Adrenal gland (tissue), 12 donors: Measurements from ENCODE around the gene TAX1BP1. TPM values are rescaled to one million over a fixed set of nuclear protein-coding genes. Genes with fewer than 3 reads are reported as not detected.
A peak's percentile ranks its signal among the peaks of the same experiment; 100 is the strongest.

Source experiments
- DNase-seq, 7 donors: peaks; one replicate each; pipeline ENCODE4 v3.0.0-alpha.2; 2019 to 2020
- H3K27ac ChIP-seq, 5 donors: fragments of 200-600 bp; sonication (generic) in 4 of 5; 1 replicate in 3 of 5; 2 replicates in 2 of 5; pipeline versions ENCODE4 v1.5.1 to v1.8.0; 2016 to 2020; ENCODE audit warnings: mild to moderate bottlenecking in 1 of 5
- H3K27me3 ChIP-seq: fragments of 200-600 bp; 2 replicates; pipeline ENCODE4 v1.8.0; 2021
- H3K36me3 ChIP-seq, 2 donors: fragments of 200-600 bp; replicated peaks in 1 of 2; 1 replicate in 1 of 2; 2 replicates in 1 of 2; pipeline versions ENCODE4 v1.5.1 to v1.8.0; 2018 to 2022
- H3K4me1 ChIP-seq, 2 donors: fragments of 200-600 bp; replicated peaks in 1 of 2; 1 replicate in 1 of 2; 2 replicates in 1 of 2; pipeline versions ENCODE4 v1.5.1 to v1.8.0; 2018 to 2021
- H3K4me3 ChIP-seq, 4 donors: fragments of 200-600 bp; sonication (generic) in 3 of 4; one replicate each; pipeline ENCODE4 v1.5.1; 2016 to 2018
- H3K9me3 ChIP-seq, 3 donors: fragments of 200-600 bp; sonication (generic) in 1 of 3; replicated peaks in 1 of 3; 1 replicate in 2 of 3; 2 replicates in 1 of 3; pipeline versions ENCODE4 v1.5.1 to v1.8.0; 2016 to 2021
- POLR2A ChIP-seq, 2 donors: fragments of 450-650 bp; IDR thresholded peaks; one replicate each; pipeline ENCODE4 v1.6.1; 2017; ENCODE audit warnings: antibody characterized with exemption in 2 of 2, mild to moderate bottlenecking in 2 of 2, moderate library complexity in 1 of 2
- WGBS, 4 donors: extraction: QIAGEN DNeasy Blood & Tissue Kit in 2 of 4; methylation state at CpG; one replicate each; pipeline versions ENCODE4 v1.1.5 to v1.1.7; 2013 to 2017; 5-methylcytosine and 5-hydroxymethylcytosine counted together
- intact Hi-C, 2 donors: fragments of 100-400 bp; cut with DNase I; formaldehyde crosslinking; loops; one replicate each; pipeline versions ENCODE4 v1.14.1 to v1.15.0; 2022 to 2023
- polyA plus RNA-seq, 3 donors: library from polyadenylated mRNA; stranded (reverse); fragments of 200-250 nt in 2 of 3; fragments of 350-450 nt in 1 of 3; fragmentation: Illumina TruSeq in 1 of 3; extraction: RNeasy Lipid Tissue Mini Kit (QIAGEN cat#74804) in 1 of 3; gene quantifications; one replicate each; pipeline ENCODE4 v1.2.3, GENCODE V29; 2013 to 2014
- total RNA-seq, 9 donors: library from RNA; depleted of rRNA in 4 of 9; stranded (reverse); fragments of >200 nt in 4 of 9; fragments of 120-200 nt in 1 of 9; fragmentation: NEBNext Ultra II Directional in 1 of 9; extraction: Animal tissue kit (Norgen Biotek cat#: 25700) in 1 of 9; gene quantifications; one replicate each; pipeline versions ENCODE4 v1.1.0 to v1.2.4, GENCODE V29; 2013 to 2023
- TF ChIP-seq, protein P1 (sequence below), 6 experiments: fragments of 450-650 bp in 4 of 6; fragments of 200-600 bp in 2 of 6; sonication (generic) in 1 of 6; IDR thresholded peaks; 1 replicate in 5 of 6; 2 replicates in 1 of 6; pipeline versions ENCODE4 v1.5.1 to v1.8.0; 2016 to 2021; ENCODE audit warnings: antibody characterized with exemption in 6 of 6, mild to moderate bottlenecking in 2 of 6, moderate library complexity in 1 of 6
- donor health status: healthy with polysubstance abuse.
- donor health status: Bipolar disorder and iron deficiency.
- donor health status: DM: yes; HTN: yes; CAD: no.
- donor health status: DM: no; HTN: no; CAD: no.
- donor health status: DM: no; HTN: no; CAD: no.
- donor health status: DM: yes; HTN: yes; CAD: no.

Gene TAX1BP1
- total and polyA plus RNA-seq, 12 donors = 66.5 to 274 (median 173) TPM

DNA sequence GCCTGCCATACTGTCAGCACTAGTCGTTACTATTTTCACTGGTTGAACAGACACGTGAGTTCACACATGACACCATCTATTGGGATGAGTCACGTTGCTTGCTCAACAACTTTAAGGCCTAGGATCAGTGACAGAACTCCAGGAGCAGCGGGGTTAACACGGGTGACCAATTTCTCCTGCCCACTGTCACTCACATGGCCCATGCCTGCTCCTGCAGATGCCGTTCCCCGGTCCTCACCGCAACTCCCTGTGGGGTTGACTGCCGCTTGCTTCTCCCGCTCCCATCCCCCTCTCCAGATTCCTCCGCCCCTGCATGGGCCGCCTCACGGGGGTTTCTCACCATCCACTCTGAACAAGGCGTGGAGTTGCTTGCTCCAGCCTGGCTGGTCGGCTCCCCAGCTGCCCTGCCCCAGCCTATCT is 128.2 kb downstream of the TAX1BP1 start:
- TF ChIP-seq POLR2A (IDR thresholded peaks at IDR 0.05) = no peak
- Histone ChIP-seq H3K4me3 (no peak overlapping the region), H3K4me1 (peaks cover 29 to 39% of the 10 kb centered on the region in 2 donors), H3K9me3 (no peaks in the 10 kb centered on the region), H3K36me3 (no peaks in the 10 kb centered on the region), H3K27me3 (no peaks in the 10 kb centered on the region), H3K27ac (peak overlapping the region in 1 of 5 donors; percentile 13)
- peak in 1 of 7 donors; percentile 30 for DNase-seq
- WGBS, 4 donors = 87 to 94% (median 92%) methylated on average over 11 to 15 of the region's 15 CpGs
- intact Hi-C loops = no loop called here

DNA sequence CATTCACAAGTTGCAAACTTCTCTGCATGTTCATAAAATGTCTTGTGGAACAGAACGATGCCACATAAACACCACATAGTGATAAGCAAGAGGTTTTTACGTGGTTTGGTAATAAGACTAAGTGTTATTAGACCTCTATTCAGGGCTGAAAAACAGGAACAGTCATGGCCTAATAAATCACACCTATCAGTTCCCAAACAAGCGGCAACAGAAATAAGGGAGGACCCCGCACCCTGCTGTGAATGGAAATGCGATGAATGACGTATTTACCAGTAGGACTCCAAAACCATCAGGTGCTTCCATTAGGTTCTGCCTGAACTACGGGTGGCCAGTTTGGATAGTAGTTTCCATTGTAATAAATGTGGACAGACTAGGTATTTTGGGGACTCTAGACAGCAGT is 129.1 kb downstream of the TAX1BP1 start:
- no peaks in the 10 kb centered on the region for H3K27me3 ChIP-seq
- H3K4me1 ChIP-seq = peaks cover 38 to 39% of the 10 kb centered on the region in 2 donors
- intact Hi-C loops = no loop called here
- no peak overlapping the region for H3K4me3 ChIP-seq
- TF ChIP-seq POLR2A (IDR thresholded peaks at IDR 0.05) = no peak
- TF ChIP-seq, protein P1, sequence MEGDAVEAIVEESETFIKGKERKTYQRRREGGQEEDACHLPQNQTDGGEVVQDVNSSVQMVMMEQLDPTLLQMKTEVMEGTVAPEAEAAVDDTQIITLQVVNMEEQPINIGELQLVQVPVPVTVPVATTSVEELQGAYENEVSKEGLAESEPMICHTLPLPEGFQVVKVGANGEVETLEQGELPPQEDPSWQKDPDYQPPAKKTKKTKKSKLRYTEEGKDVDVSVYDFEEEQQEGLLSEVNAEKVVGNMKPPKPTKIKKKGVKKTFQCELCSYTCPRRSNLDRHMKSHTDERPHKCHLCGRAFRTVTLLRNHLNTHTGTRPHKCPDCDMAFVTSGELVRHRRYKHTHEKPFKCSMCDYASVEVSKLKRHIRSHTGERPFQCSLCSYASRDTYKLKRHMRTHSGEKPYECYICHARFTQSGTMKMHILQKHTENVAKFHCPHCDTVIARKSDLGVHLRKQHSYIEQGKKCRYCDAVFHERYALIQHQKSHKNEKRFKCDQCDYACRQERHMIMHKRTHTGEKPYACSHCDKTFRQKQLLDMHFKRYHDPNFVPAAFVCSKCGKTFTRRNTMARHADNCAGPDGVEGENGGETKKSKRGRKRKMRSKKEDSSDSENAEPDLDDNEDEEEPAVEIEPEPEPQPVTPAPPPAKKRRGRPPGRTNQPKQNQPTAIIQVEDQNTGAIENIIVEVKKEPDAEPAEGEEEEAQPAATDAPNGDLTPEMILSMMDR (IDR thresholded peaks at IDR 0.05) = no peak
- no peaks in the 10 kb centered on the region for H3K36me3 ChIP-seq
- H3K9me3 ChIP-seq = no peaks in the 10 kb centered on the region
- DNase-seq = no peak
- 90 to 97% (median 94%) methylated on average over 7 of the region's 7 CpGs for WGBS, 4 donors
- H3K27ac ChIP-seq = no peak overlapping the region

DNA sequence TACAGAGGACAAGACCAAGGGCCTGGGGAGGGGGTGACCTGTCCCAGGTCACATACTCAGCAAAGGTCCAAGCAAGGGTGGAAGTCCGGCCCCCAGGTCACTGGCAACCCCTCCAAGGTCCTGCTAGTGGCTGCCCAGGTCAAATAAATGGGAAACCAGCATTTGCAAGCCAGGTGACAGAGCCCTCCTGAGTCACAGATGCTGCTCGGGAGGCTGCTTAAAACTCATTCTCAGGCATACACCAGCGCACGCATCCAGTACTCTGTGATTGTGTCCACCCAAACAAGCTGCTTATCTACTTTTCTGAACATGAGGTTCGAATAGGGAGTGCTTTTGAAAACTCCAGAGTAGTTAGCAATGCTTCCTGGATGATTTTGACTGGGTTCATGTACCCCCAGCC is 130.6 kb downstream of the TAX1BP1 start:
- 52 to 70% (median 61%) methylated on average over 5 of the region's 5 CpGs for WGBS, 4 donors
- H3K27me3 ChIP-seq = no peaks in the 10 kb centered on the region
- peak overlapping the region in 4 of 5 donors; percentile 42 to 86 (median 66) for H3K27ac ChIP-seq
- H3K4me1 ChIP-seq = peaks cover 45 to 49% of the 10 kb centered on the region in 2 donors
- peak in 4 of 7 donors; percentile 34 to 64 (median 49) for DNase-seq
- TF ChIP-seq POLR2A (IDR thresholded peaks at IDR 0.05) = no peak
- TF ChIP-seq, protein P1 (IDR thresholded peaks at IDR 0.05) = no peak
- no peaks in the 10 kb centered on the region for H3K9me3 ChIP-seq
- intact Hi-C loops = no loop called here
- H3K4me3 ChIP-seq = no peak overlapping the region
- H3K36me3 ChIP-seq = no peaks in the 10 kb centered on the region

DNA sequence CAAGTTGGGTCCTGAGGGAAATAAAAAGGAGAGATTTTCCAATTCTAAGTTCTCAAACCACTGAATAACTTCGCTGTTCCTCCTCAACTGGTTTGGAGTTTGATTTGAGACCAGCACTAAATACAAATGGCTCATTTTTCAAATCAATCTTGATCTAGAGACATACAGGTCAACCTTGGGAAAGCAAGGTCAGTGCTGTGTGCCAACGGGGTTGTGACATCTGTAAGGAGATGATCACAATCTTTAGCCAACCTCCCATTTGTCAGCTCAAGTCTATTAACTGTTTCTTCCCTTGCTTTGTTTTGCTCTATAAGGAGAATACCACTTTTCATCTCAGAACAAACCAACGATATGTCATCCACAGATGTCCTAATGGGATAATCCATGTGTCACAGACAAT is 131.1 kb downstream of the TAX1BP1 start:
- Histone ChIP-seq H3K27ac (peak overlapping the region; percentile 13 to 86 (median 53)), H3K36me3 (no peaks in the 10 kb centered on the region), H3K4me1 (peaks cover 45 to 49% of the 10 kb centered on the region in 2 donors), H3K9me3 (no peaks in the 10 kb centered on the region), H3K4me3 (no peak overlapping the region), H3K27me3 (no peaks in the 10 kb centered on the region)
- WGBS, 4 donors = 36 to 51% (median 48%) methylated on average over 3 of the region's 3 CpGs
- peak; percentile 62 to 91 (median 68) for DNase-seq
- no peak for TF ChIP-seq POLR2A (IDR thresholded peaks at IDR 0.05)
- TF ChIP-seq, protein P1 (IDR thresholded peaks at IDR 0.05) = no peak
- intact Hi-C loops = no loop called here

DNA sequence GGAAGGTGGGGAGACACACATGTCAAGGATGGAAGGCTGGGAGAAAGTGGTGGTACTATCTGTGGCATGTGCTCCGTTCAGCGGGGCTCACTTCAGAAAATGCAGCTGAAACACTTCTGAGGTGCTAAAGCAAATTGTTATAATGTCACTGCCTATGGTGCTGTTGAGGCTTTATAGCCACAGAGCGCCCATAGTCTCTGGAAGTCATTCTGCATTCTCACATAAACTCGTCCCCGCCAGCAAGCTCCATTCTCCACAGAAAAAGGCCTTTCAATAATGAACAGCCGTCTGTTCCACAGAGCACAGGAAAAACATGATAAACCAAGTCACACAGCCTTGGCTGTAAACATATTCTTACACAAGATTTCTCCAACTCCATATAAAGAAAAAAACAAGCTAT is 131.9 kb downstream of the TAX1BP1 start:
- Histone ChIP-seq H3K27me3 (no peaks in the 10 kb centered on the region), H3K36me3 (no peaks in the 10 kb centered on the region), H3K4me3 (no peak overlapping the region), H3K27ac (peak overlapping the region in 4 of 5 donors; percentile 18 to 86 (median 66)), H3K9me3 (no peaks in the 10 kb centered on the region), H3K4me1 (peaks cover 45 to 49% of the 10 kb centered on the region in 2 donors)
- DNase-seq = no peak
- TF ChIP-seq, protein P1 (IDR thresholded peaks at IDR 0.05) = no peak
- no peak for TF ChIP-seq POLR2A (IDR thresholded peaks at IDR 0.05)
- intact Hi-C loops = no loop called here
- WGBS, 4 donors = 75 to 89% (median 84%) methylated on average over 6 of the region's 6 CpGs
